Heart left ventricle (tissue), 16 donors: ENCODE results near the gene BRF1. TPM values are rescaled to one million over a fixed set of nuclear protein-coding genes. Genes with fewer than 3 reads are reported as not detected.

Experiments used
- ATAC-seq, 4 donors: fragments of 200-7000 bp; cut with Tn5 transposase; one replicate each; pipeline ENCODE4 v1.9.1; 2020 to 2022; ENCODE audit warnings: moderate library complexity in 4 of 4, mild to moderate bottlenecking in 3 of 4, moderate number of reproducible peaks in 1 of 4
- DNase-seq, 5 donors: peaks; one replicate each; pipeline ENCODE4 v3.0.0-alpha.2; 2020
- H3K27ac ChIP-seq, 12 donors: fragments of 200-600 bp; sonication (generic) in 4 of 12; one replicate each; pipeline versions ENCODE4 v1.5.0 to v1.8.0; 2016 to 2022; ENCODE audit warnings: mild to moderate bottlenecking in 2 of 12
- H3K27me3 ChIP-seq, 9 donors: fragments of 200-600 bp; sonication (generic) in 2 of 9; one replicate each; pipeline versions ENCODE4 v1.5.1 to v1.8.0; 2016 to 2022; ENCODE audit warnings: mild to moderate bottlenecking in 3 of 9
- H3K36me3 ChIP-seq, 9 donors: fragments of 200-600 bp; sonication (generic) in 2 of 9; one replicate each; pipeline versions ENCODE4 v1.5.0 to v1.8.0; 2018 to 2022; ENCODE audit warnings: mild to moderate bottlenecking in 2 of 9
- H3K4me1 ChIP-seq, 12 donors: fragments of 200-600 bp; sonication (generic) in 4 of 12; one replicate each; pipeline versions ENCODE4 v1.5.0 to v1.8.0; 2016 to 2022; ENCODE audit warnings: mild to moderate bottlenecking in 3 of 12
- H3K4me3 ChIP-seq, 12 donors: fragments of 200-600 bp; sonication (generic) in 4 of 12; one replicate each; pipeline versions ENCODE4 v1.5.0 to v1.8.0; 2017 to 2022; ENCODE audit warnings: mild to moderate bottlenecking in 9 of 12, moderate library complexity in 4 of 12
- H3K9me3 ChIP-seq, 12 donors: fragments of 200-600 bp; sonication (generic) in 4 of 12; one replicate each; pipeline versions ENCODE4 v1.5.0 to v1.8.0; 2016 to 2022; ENCODE audit warnings: mild to moderate bottlenecking in 1 of 12
- CTCF ChIP-seq, 12 donors: fragments of 200-600 bp; sonication (generic) in 4 of 12; IDR thresholded peaks; one replicate each; pipeline versions ENCODE4 v1.5.0 to v1.8.0; 2018 to 2022; ENCODE audit warnings: antibody characterized with exemption in 12 of 12, mild to moderate bottlenecking in 5 of 12
- POLR2A ChIP-seq, 2 donors: fragments of 450-650 bp; IDR thresholded peaks; one replicate each; pipeline ENCODE4 v1.6.1; 2017; ENCODE audit warnings: antibody characterized with exemption in 2 of 2, mild to moderate bottlenecking in 2 of 2, moderate library complexity in 2 of 2
- WGBS, 4 donors: extraction: QIAGEN DNeasy Blood & Tissue Kit in 2 of 4; methylation state at CpG; one replicate each; pipeline versions ENCODE4 v1.1.5 to v1.1.7; 2013 to 2018; 5-methylcytosine and 5-hydroxymethylcytosine counted together
- intact Hi-C, 10 donors: fragments of 100-400 bp; cut with DNase I; formaldehyde crosslinking; loops; one replicate each; pipeline versions ENCODE4 v1.11.1 to v1.14.2; 2022
- polyA plus RNA-seq, 2 donors: library from polyadenylated mRNA; stranded (reverse); fragments of 200-250 nt; gene quantifications; one replicate each; pipeline ENCODE4 v1.2.3, GENCODE V29; 2013
- total RNA-seq, 9 donors: library from RNA; depleted of rRNA in 2 of 9; stranded (reverse); fragments of >200 nt in 2 of 9; fragmentation: NEBNext Ultra II Directional in 3 of 9; extraction: Animal tissue kit (Norgen Biotek cat#: 25700) in 3 of 9; gene quantifications; one replicate each; pipeline versions ENCODE4 v1.1.0 to v1.2.4, GENCODE V29; 2016 to 2023
- donor health status: ischemic (EF 13 %, LVEDD 7.1; RV severe dilation, severe dysfunction).
- donor health status: healthy with polysubstance abuse.
- donor health status: DM: no; HTN: yes; CAD: no.
- donor health status: DM: no; HTN: no; CAD: no.
- donor health status: ischemic (EF 25% LVEDD 6.9; RV normal size, moderate dysfunction).
- donor health status: ischemic (EF 25% LVEDD 5.7; RV mildly dilated, moderate dysfunction).
- donor health status: healthy.
- donor health status: DM: yes; HTN: yes; CAD: no.
- donor health status: ischemic (EF 35%, LVEDD 5.7; RV mildly dilated, moderate dysfunction).
- donor health status: nonischemic (EF 11% LVEDD 7.7; RV severe dilation, severe dysfunction).
- donor health status: DM: yes; HTN: yes; CAD: no.
- donor health status: PGD.
- donor health status: ischemic (EF 29% LVEDD 5.4; RV normal size, mild dysfunction).
- donor health status: nonischemic (EF 23%, LVEDD 6.1; RV moderate dilation, normal function).

BRF1 gene
- total and polyA plus RNA-seq, 11 donors, result 13.3 to 25.3 (median 18.7) TPM

DNA sequence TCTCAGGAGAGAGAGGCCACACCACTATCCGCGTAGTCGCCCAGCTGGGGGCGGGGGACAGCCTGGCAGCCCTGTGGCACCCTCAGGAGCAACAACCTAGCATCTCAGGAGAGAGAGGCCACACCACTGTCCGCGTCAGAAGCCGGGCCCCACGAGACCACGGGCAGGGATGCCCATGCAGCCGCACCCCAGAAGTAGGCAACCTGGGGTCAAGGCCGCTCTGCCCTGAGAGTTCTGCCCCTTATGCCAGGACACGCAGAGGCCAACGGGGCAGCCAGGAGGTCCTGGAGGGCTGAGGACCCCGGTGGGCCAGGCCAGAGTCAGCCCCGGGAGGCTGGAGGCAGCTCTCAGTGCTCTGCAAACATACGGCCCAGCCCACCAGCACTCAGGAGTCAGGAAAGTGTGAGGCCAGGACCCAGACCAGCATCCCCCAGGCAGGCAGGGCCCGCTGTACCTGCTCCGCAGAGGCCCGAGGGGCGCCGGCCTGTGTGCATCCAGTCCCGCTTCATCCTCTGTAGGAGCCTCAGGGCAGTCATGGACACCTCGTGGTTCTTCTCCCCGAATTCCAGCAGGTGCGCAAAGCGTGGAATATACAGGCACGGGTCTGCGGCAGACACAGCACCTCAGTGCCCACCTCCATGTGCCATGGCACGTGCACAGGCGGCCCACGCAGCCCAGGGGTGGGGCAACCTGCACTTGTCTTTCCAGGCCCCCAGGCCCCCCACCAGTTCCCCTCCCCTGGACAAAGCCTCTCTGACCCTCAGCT is 59.8 kb downstream of the BRF1 start:
- DNase-seq (peak in 1 of 5 donors; percentile 14), ATAC-seq (no peak)
- Histone ChIP-seq H3K9me3 (no peaks in the 10 kb centered on the region), H3K4me1 (no peaks in the 10 kb centered on the region), H3K4me3 (no peak overlapping the region), H3K27ac (no peak overlapping the region), H3K27me3 (no peaks in the 10 kb centered on the region), H3K36me3 (peaks cover 0 to 19% (median 8%) of the 10 kb centered on the region in 9 donors)
- 92 to 100% (median 97%) methylated on average over 11 to 28 of the region's 31 CpGs for WGBS, 4 donors
- intact Hi-C loops, result no loop called here
- no peak for TF ChIP-seq POLR2A (IDR thresholded peaks at IDR 0.05)
- TF ChIP-seq CTCF (IDR thresholded peaks at IDR 0.05), result no peak

DNA sequence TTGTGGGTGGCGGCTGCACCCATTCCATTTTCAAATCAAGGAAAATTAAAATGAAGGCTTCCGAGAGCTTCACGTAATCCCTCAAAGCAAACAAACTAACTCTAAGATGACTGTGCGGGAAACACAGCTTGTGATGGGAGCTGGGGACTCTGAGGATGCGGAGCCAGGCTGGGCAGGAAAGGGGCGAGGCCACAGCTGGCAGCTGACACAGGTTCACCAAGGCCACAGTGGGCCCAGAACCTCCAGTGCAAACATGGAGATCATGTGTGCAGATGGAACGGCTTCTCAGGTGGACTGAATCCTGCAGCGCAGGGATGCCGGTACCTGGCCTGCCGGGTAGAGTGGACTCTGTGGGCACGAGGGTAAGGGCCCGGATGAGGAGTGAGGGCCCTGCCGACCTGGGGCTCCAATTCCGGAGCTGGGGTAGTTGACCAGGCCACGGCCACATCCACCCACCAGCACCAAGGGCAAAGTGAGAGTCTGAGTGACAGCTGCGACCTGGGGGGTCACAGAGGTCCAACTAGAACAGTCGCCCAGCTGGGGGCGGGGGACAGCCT is 71.6 kb downstream of the BRF1 start:
- 86 to 94% (median 93%) methylated on average over 11 to 18 of the region's 18 CpGs for WGBS, 4 donors
- TF ChIP-seq POLR2A (IDR thresholded peaks at IDR 0.05) (no peak), CTCF (IDR thresholded peaks at IDR 0.05) (no peak)
- no peak overlapping the region for H3K4me3 ChIP-seq
- no peaks in the 10 kb centered on the region for H3K9me3 ChIP-seq
- ATAC-seq (no peak), DNase-seq (peak in 1 of 5 donors; percentile 48)
- no peaks in the 10 kb centered on the region for H3K4me1 ChIP-seq
- no peak overlapping the region for H3K27ac ChIP-seq
- H3K36me3 ChIP-seq, result peaks cover 0 to 41% (median 26%) of the 10 kb centered on the region in 9 donors
- H3K27me3 ChIP-seq, result no peaks in the 10 kb centered on the region
- intact Hi-C loops, result no loop called here

DNA sequence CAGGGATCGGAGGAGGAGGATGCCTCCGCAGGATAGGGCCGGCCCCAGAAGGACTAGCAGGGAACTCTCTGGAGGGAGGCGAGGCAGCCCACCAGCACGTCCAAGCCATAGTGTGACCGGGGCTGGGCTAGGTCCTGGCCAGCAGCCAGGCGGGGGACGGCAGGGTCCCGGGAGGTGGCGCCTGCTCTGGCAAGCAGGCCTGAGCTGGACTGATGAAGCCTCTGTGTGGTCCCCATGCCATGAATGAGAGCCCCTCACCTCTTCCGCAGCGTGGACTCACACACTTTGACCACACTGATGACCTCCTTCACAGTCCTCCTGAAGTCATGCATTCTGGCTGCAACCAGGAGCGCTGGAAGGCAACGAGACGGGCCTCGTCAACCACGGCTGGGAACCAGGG is 72.2 kb downstream of the BRF1 start:
- TF ChIP-seq POLR2A (IDR thresholded peaks at IDR 0.05) (no peak), CTCF (IDR thresholded peaks at IDR 0.05) (no peak)
- Histone ChIP-seq H3K36me3 (peaks cover 0 to 47% (median 31%) of the 10 kb centered on the region in 9 donors), H3K27ac (no peak overlapping the region), H3K9me3 (no peaks in the 10 kb centered on the region), H3K27me3 (no peaks in the 10 kb centered on the region), H3K4me1 (no peaks in the 10 kb centered on the region), H3K4me3 (no peak overlapping the region)
- ATAC-seq (peak in 2 of 4 donors; percentile 22 to 39), DNase-seq (peak in 1 of 5 donors; percentile 53)
- intact Hi-C loops, result no loop called here
- 54 to 61% (median 60%) methylated on average over 17 of the region's 17 CpGs for WGBS, 4 donors

DNA sequence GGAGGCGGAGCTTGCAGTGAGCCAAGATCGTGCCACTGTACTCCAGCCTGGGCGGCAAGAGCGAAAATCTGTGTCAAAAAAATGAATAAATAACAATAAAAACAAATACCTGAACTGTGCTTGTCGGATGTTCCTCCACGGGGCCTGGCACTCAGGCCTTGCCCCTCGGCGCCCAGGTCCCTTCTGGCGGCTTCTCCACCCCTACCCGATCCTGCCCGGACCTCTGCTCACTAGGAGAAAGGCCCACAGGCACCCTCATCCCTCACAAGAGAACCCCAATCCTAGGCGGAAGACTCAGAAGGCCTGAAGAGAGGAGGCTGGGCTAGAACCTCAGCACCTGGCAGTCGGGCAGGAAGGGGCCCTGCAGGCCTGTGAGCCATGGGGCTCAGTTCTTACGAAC is 73.5 kb downstream of the BRF1 start:
- Histone ChIP-seq H3K4me1 (no peaks in the 10 kb centered on the region), H3K36me3 (peaks cover 0 to 48% (median 38%) of the 10 kb centered on the region in 9 donors), H3K27ac (no peak overlapping the region), H3K4me3 (no peak overlapping the region), H3K9me3 (no peaks in the 10 kb centered on the region), H3K27me3 (no peaks in the 10 kb centered on the region)
- WGBS, 4 donors, result 95 to 97% (median 96%) methylated on average over 14 of the region's 14 CpGs
- TF ChIP-seq POLR2A (IDR thresholded peaks at IDR 0.05) (no peak), CTCF (IDR thresholded peaks at IDR 0.05) (no peak)
- DNase-seq (no peak), ATAC-seq (no peak)
- intact Hi-C loops, result no loop called here
